22Rv1 (cell line): ENCODE results near the gene PDE10A.

ENCODE experiments used
- H3K27ac ChIP-seq: fragments of 450-650 bp; 2 replicates; pipeline ENCODE4 v1.5.1; 2017
- CTCF ChIP-seq: fragments of 450-650 bp; IDR thresholded peaks from 2 replicates; pipeline ENCODE4 v1.5.1; 2017; ENCODE audit warnings: mild to moderate bottlenecking
- ZFX ChIP-seq: fragments of 450-650 bp; IDR thresholded peaks from 2 replicates; pipeline ENCODE4 v1.6.1; 2017; ENCODE audit warnings: antibody characterized with exemption, borderline replicate concordance

Gene PDE10A

GRCh38 chr6:165456286-165456685, 206.8 kb downstream of the PDE10A start:
- no peak for TF ChIP-seq CTCF
- TF ChIP-seq ZFX, result no peak
- no peak overlapping the region for H3K27ac ChIP-seq

GRCh38 chr6:165455488-165455887, 207.6 kb downstream of the PDE10A start:
- TF ChIP-seq CTCF, result no peak

GRCh38 chr6:165453395-165453794, 209.6 kb downstream of the PDE10A start:
- H3K27ac ChIP-seq, result no peak overlapping the region
- TF ChIP-seq CTCF, result no peak
- TF ChIP-seq ZFX, result no peak

More at GRCh38 chr6:165455488-165455887, 207.6 kb downstream of the PDE10A start:
- H3K27ac ChIP-seq, result no peak overlapping the region

- no peak for TF ChIP-seq ZFX
- no peak for TF ChIP-seq CTCF
- H3K27ac ChIP-seq, result no peak overlapping the region
Observed at GRCh38 chr6:165451838-165452237, 211.2 kb downstream of the PDE10A start.

- no peak overlapping the region for H3K27ac ChIP-seq
- TF ChIP-seq ZFX, result no peak
- no peak for TF ChIP-seq CTCF
Observed at GRCh38 chr6:165448210-165448609, 214.8 kb downstream of the PDE10A start.

- no peak overlapping the region for H3K27ac ChIP-seq
- no peak for TF ChIP-seq CTCF
- TF ChIP-seq ZFX, result no peak
Observed at GRCh38 chr6:165447141-165447540, 215.9 kb downstream of the PDE10A start.

GRCh38 chr6:165446331-165446730, 216.7 kb downstream of the PDE10A start:
- H3K27ac ChIP-seq, result no peak overlapping the region
- TF ChIP-seq ZFX (no peak), CTCF (no peak)
